DOHH2 (cell line): Measurements from ENCODE around the gene SLC22A1.

Experiments
- H3F3A ChIP-seq: fragments of 200-600 bp; sonication (generic), shearing (Covaris generic); 2 replicates; pipeline ENCODE4 v1.6.0; 2016; ENCODE audit warnings: antibody characterized with exemption, mild to moderate bottlenecking; ENCODE audit not compliant: control insufficient read depth, insufficient read depth
- H3K27ac ChIP-seq: fragments of 200-600 bp; sonication (generic); 2 replicates; pipeline ENCODE4 v1.5.1; 2014; ENCODE audit warnings: low read depth, mild to moderate bottlenecking, low read length, moderate library complexity
- H3K27me3 ChIP-seq: fragments of 200-600 bp; sonication (generic); 2 replicates; pipeline ENCODE4 v1.6.1; 2014; ENCODE audit warnings: mild to moderate bottlenecking, low read length, mixed read lengths; ENCODE audit not compliant: control insufficient read depth
- H3K36me3 ChIP-seq: fragments of 200-600 bp; sonication (generic); 2 replicates; pipeline ENCODE4 v1.6.1; 2014; ENCODE audit warnings: mild to moderate bottlenecking, low read length, moderate library complexity, mixed read lengths; ENCODE audit not compliant: control insufficient read depth
- H3K4me1 ChIP-seq: fragments of 200-600 bp; sonication (generic); 2 replicates; pipeline ENCODE4 v1.6.1; 2014; ENCODE audit warnings: mild to moderate bottlenecking, low read length, mixed read lengths; ENCODE audit not compliant: control insufficient read depth
- H3K4me2 ChIP-seq: fragments of 200-600 bp; sonication (generic); 2 replicates; pipeline ENCODE4 v1.6.0; 2014; ENCODE audit warnings: mild to moderate bottlenecking, low read length, moderate library complexity
- H3K4me3 ChIP-seq: fragments of 200-600 bp; sonication (generic); 2 replicates; pipeline ENCODE4 v1.5.1; 2014; ENCODE audit warnings: mild to moderate bottlenecking, low read length, mixed read lengths
- H3K79me2 ChIP-seq: fragments of 200-600 bp; sonication (generic); 2 replicates; pipeline ENCODE4 v1.6.1; 2014; ENCODE audit warnings: mild to moderate bottlenecking, low read length, mixed read lengths; ENCODE audit not compliant: control insufficient read depth
- H3K9me2 ChIP-seq: fragments of 200-600 bp; sonication (generic); replicated peaks from 2 replicates; pipeline ENCODE4 v1.6.1; 2014; ENCODE audit warnings: mild to moderate bottlenecking, low read length, mixed read lengths; ENCODE audit not compliant: control insufficient read depth
- H3K9me3 ChIP-seq: fragments of 200-600 bp; sonication (generic); 2 replicates; pipeline ENCODE4 v1.6.1; 2014; ENCODE audit warnings: antibody characterized with exemption, low read length, mixed read lengths; ENCODE audit not compliant: control insufficient read depth, insufficient read depth
- H4K20me1 ChIP-seq: fragments of 200-600 bp; sonication (generic); 2 replicates; pipeline ENCODE4 v1.6.0; 2014; ENCODE audit warnings: low read depth, mild to moderate bottlenecking, antibody characterized with exemption, low read length, moderate library complexity; ENCODE audit not compliant: control insufficient read depth, insufficient read depth
- EZH2phosphoT487 ChIP-seq: fragments of 200-600 bp; sonication (generic); IDR thresholded peaks from 2 replicates; pipeline ENCODE4 v1.6.1; 2017; ENCODE audit warnings: borderline replicate concordance, mild to moderate bottlenecking, antibody characterized with exemption, low read length, moderate library complexity, mixed read lengths
- TF ChIP-seq, protein P1 (sequence below): fragments of 200-600 bp; sonication (generic); IDR thresholded peaks from one replicate; pipeline ENCODE4 v1.5.1; 2014; ENCODE audit warnings: antibody characterized with exemption, mild to moderate bottlenecking, low read depth, low read length; ENCODE audit not compliant: poor library complexity, severe bottlenecking

SLC22A1 gene

GRCh38 chr6:160160929-160161646 is 39.5 kb downstream of the SLC22A1 start:
- H3K36me3 ChIP-seq: no peaks in the 10 kb centered on the region
- H3K4me1 ChIP-seq: no peaks in the 10 kb centered on the region
- no peaks in the 10 kb centered on the region for H3K9me2 ChIP-seq
- no peaks in the 10 kb centered on the region for H3K9me3 ChIP-seq
- TF ChIP-seq, protein P1, sequence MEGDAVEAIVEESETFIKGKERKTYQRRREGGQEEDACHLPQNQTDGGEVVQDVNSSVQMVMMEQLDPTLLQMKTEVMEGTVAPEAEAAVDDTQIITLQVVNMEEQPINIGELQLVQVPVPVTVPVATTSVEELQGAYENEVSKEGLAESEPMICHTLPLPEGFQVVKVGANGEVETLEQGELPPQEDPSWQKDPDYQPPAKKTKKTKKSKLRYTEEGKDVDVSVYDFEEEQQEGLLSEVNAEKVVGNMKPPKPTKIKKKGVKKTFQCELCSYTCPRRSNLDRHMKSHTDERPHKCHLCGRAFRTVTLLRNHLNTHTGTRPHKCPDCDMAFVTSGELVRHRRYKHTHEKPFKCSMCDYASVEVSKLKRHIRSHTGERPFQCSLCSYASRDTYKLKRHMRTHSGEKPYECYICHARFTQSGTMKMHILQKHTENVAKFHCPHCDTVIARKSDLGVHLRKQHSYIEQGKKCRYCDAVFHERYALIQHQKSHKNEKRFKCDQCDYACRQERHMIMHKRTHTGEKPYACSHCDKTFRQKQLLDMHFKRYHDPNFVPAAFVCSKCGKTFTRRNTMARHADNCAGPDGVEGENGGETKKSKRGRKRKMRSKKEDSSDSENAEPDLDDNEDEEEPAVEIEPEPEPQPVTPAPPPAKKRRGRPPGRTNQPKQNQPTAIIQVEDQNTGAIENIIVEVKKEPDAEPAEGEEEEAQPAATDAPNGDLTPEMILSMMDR: no peak
- TF ChIP-seq EZH2phosphoT487: no peak
- no peaks in the 10 kb centered on the region for H3K79me2 ChIP-seq
- no peak overlapping the region for H3K4me2 ChIP-seq
- H4K20me1 ChIP-seq: no peaks in the 10 kb centered on the region
- no peaks in the 10 kb centered on the region for H3K27me3 ChIP-seq
- H3K4me3 ChIP-seq: no peak overlapping the region
- no peak overlapping the region for H3K27ac ChIP-seq
- H3F3A ChIP-seq: no peaks in the 10 kb centered on the region

GRCh38 chr6:160161647-160161986 is 40.0 kb downstream of the SLC22A1 start:
- H3K36me3 ChIP-seq: no peaks in the 10 kb centered on the region
- H4K20me1 ChIP-seq: no peaks in the 10 kb centered on the region
- no peak for TF ChIP-seq EZH2phosphoT487
- TF ChIP-seq, protein P1: no peak
- no peak overlapping the region for H3K27ac ChIP-seq
- H3K4me2 ChIP-seq: no peak overlapping the region
- no peaks in the 10 kb centered on the region for H3K79me2 ChIP-seq
- no peaks in the 10 kb centered on the region for H3F3A ChIP-seq
- no peaks in the 10 kb centered on the region for H3K9me3 ChIP-seq
- H3K4me1 ChIP-seq: no peaks in the 10 kb centered on the region
- H3K9me2 ChIP-seq: no peaks in the 10 kb centered on the region
- H3K27me3 ChIP-seq: no peaks in the 10 kb centered on the region
- H3K4me3 ChIP-seq: no peak overlapping the region

DNA sequence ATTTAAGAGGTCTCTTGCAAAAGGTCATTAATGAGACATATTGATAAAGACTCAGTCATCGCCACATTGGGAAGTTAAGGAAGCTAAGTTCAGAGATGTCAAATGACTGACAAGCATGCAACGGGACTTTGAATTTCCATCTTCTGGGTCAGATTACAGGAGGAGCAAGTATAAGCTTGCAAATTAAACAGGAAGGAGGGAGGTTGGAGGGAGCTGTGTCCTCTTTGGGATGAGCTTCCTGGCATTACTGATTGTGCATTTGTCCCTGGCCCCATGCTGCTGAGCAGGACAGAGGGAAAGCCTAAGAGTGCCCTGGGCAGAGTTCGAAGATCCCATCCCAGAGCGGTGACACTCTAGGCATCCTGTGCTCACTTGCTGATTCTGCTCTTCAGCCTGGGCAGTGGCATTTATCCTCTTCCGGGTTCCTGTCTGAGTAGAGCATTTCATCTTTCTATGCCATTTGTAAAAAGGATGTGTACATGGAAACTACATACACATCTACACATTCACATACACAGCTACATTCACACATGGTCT is 40.5 kb downstream of the SLC22A1 start:
- Histone ChIP-seq H3K27ac (no peak overlapping the region), H3K27me3 (no peaks in the 10 kb centered on the region), H3K4me1 (no peaks in the 10 kb centered on the region)

More for the DNA sequence above, 40.5 kb downstream of the SLC22A1 start:
- H3K36me3 ChIP-seq: no peaks in the 10 kb centered on the region
- H3K9me3 ChIP-seq: no peaks in the 10 kb centered on the region
- no peak overlapping the region for H3K4me3 ChIP-seq
- H4K20me1 ChIP-seq: no peaks in the 10 kb centered on the region
- H3K4me2 ChIP-seq: no peak overlapping the region
- TF ChIP-seq EZH2phosphoT487: no peak
- TF ChIP-seq, protein P1: no peak
- H3K9me2 ChIP-seq: no peaks in the 10 kb centered on the region
- no peaks in the 10 kb centered on the region for H3F3A ChIP-seq
- H3K79me2 ChIP-seq: no peaks in the 10 kb centered on the region
